HEK293 (cell line): ENCODE results near the gene LARGE1.

Source experiments
- CTCF ChIA-PET: fragments of 350-600 bp; formaldehyde crosslinking; extraction: SDS; loops from one replicate; lab custom pipeline; 2021; ENCODE audit warnings: antibody characterized with exemption; lab: Yijun Ruan, JAX
- POLR2A ChIA-PET: fragments of 300-600 bp; formaldehyde crosslinking; extraction: SDS; loops from one replicate; lab custom pipeline; 2020; ENCODE audit warnings: antibody characterized with exemption, inconsistent platforms; lab: Yijun Ruan, JAX
- H3K27ac ChIP-seq: fragments of 200-500 bp; sonication (Bioruptor generic); 2 replicates; pipeline ENCODE4 v1.5.1; 2014; ENCODE audit warnings: low read depth, low read length, control low read depth, inconsistent platforms; ENCODE audit errors: extremely low read depth
- H3K36me3 ChIP-seq, 2 experiments: fragments of 200-500 bp in 1 of 2; sonication (Bioruptor generic) in 1 of 2; 1 replicate in 1 of 2; 2 replicates in 1 of 2; pipeline ENCODE4 v1.5.1; 2014 to 2017; ENCODE audit warnings: inconsistent platforms in 2 of 2, low read length in 2 of 2; ENCODE audit not compliant: control insufficient read depth in 2 of 2, insufficient read depth in 1 of 2
- H3K4me1 ChIP-seq: fragments of 200-500 bp; sonication (Bioruptor generic); 2 replicates; pipeline ENCODE4 v1.5.1; 2014; ENCODE audit warnings: mild to moderate bottlenecking, low read length, inconsistent platforms; ENCODE audit not compliant: control insufficient read depth, insufficient read depth
- H3K4me3 ChIP-seq: 2 replicates; pipeline ENCODE4 v1.5.1; 2011; ENCODE audit warnings: low read depth, mild to moderate bottlenecking, control low read depth, low read length, moderate library complexity
- H3K9me3 ChIP-seq: fragments of 200-500 bp; sonication (Bioruptor generic); 2 replicates; pipeline ENCODE4 v1.5.1; 2014; ENCODE audit warnings: low read depth, low read length, inconsistent platforms; ENCODE audit not compliant: control insufficient read depth, insufficient read depth
- EGR2 ChIP-seq: fragments of 450-650 bp; formaldehyde crosslinking; IDR thresholded peaks from 2 replicates; pipeline ENCODE4 v1.5.1; 2016; ENCODE audit warnings: low read depth, missing biosample characterization, missing genetic modification characterization
- HOXC10 ChIP-seq: sonication (generic); formaldehyde crosslinking; IDR thresholded peaks from 2 replicates; pipeline ENCODE4 v1.8.1; 2023; ENCODE audit warnings: mild to moderate bottlenecking, missing genetic modification reagents
- MYNN ChIP-seq: fragments of 450-650 bp; formaldehyde crosslinking; IDR thresholded peaks from 2 replicates; pipeline ENCODE4 v1.5.1; 2016; ENCODE audit warnings: missing biosample characterization, missing genetic modification characterization, borderline replicate concordance
- PATZ1 ChIP-seq: fragments of 450-650 bp; formaldehyde crosslinking; IDR thresholded peaks from 2 replicates; pipeline ENCODE4 v1.5.1; 2016; ENCODE audit warnings: missing biosample characterization, missing genetic modification characterization
- ZBTB10 ChIP-seq: fragments of 450-650 bp; formaldehyde crosslinking; IDR thresholded peaks from 2 replicates; pipeline ENCODE4 v1.5.1; 2016; ENCODE audit warnings: missing biosample characterization, missing genetic modification characterization
- ZBTB49 ChIP-seq: fragments of 450-650 bp; formaldehyde crosslinking; IDR thresholded peaks from 2 replicates; pipeline ENCODE4 v1.5.1; 2016; ENCODE audit warnings: missing biosample characterization, missing genetic modification characterization, low read depth
- ZNF10 ChIP-seq: fragments of 450-650 bp; formaldehyde crosslinking; IDR thresholded peaks from 2 replicates; pipeline ENCODE4 v1.5.1; 2017; ENCODE audit warnings: missing biosample characterization, missing genetic modification characterization
- ZNF112 ChIP-seq: fragments of 450-650 bp; formaldehyde crosslinking; IDR thresholded peaks from 2 replicates; pipeline ENCODE4 v1.5.0; 2017; ENCODE audit warnings: missing biosample characterization, missing genetic modification characterization
- ZNF132 ChIP-seq: fragments of 450-650 bp; formaldehyde crosslinking; IDR thresholded peaks from 2 replicates; pipeline ENCODE4 v1.5.1; 2017; ENCODE audit warnings: missing biosample characterization, missing genetic modification characterization, borderline replicate concordance
- ZNF2 ChIP-seq: fragments of 450-650 bp; formaldehyde crosslinking; IDR thresholded peaks from 2 replicates; pipeline ENCODE4 v1.5.1; 2016; ENCODE audit warnings: missing biosample characterization, missing genetic modification characterization
- ZNF280D ChIP-seq: fragments of 450-650 bp; formaldehyde crosslinking; IDR thresholded peaks from 2 replicates; pipeline ENCODE4 v1.5.1; 2016; ENCODE audit warnings: missing biosample characterization, missing genetic modification characterization
- ZNF362 ChIP-seq: fragments of 450-650 bp; formaldehyde crosslinking; IDR thresholded peaks from 2 replicates; pipeline ENCODE4 v1.5.1; 2016; ENCODE audit warnings: missing biosample characterization, missing genetic modification characterization
- ZNF394 ChIP-seq: fragments of 450-650 bp; formaldehyde crosslinking; IDR thresholded peaks from 2 replicates; pipeline ENCODE4 v1.5.1; 2016; ENCODE audit warnings: missing biosample characterization, missing genetic modification characterization, mild to moderate bottlenecking, moderate library complexity, borderline replicate concordance
- ZNF514 ChIP-seq: fragments of 450-650 bp; formaldehyde crosslinking; IDR thresholded peaks from 2 replicates; pipeline ENCODE4 v1.5.1; 2016; ENCODE audit warnings: missing biosample characterization, missing genetic modification characterization
- ZNF561 ChIP-seq: fragments of 450-650 bp; IDR thresholded peaks from 2 replicates; pipeline ENCODE4 v1.5.1; 2018; ENCODE audit warnings: missing biosample characterization, missing genetic modification characterization, borderline replicate concordance
- ZNF623 ChIP-seq: fragments of 450-650 bp; formaldehyde crosslinking; IDR thresholded peaks from 2 replicates; pipeline ENCODE4 v1.5.1; 2016; ENCODE audit warnings: missing biosample characterization, missing genetic modification characterization
- ZNF776 ChIP-seq: fragments of 450-650 bp; formaldehyde crosslinking; IDR thresholded peaks from 2 replicates; pipeline ENCODE4 v1.5.0; 2017; ENCODE audit warnings: missing biosample characterization, missing genetic modification characterization, borderline replicate concordance
- ZNF830 ChIP-seq: fragments of 450-650 bp; IDR thresholded peaks from 2 replicates; pipeline ENCODE4 v1.5.0; 2018; ENCODE audit warnings: missing biosample characterization, missing genetic modification characterization, low read depth, mild to moderate bottlenecking, moderate library complexity
- ZSCAN16 ChIP-seq: fragments of 450-650 bp; formaldehyde crosslinking; IDR thresholded peaks from 2 replicates; pipeline ENCODE4 v1.5.1; 2016; ENCODE audit warnings: missing biosample characterization, missing genetic modification characterization
- ZSCAN4 ChIP-seq: fragments of 450-650 bp; formaldehyde crosslinking; IDR thresholded peaks from 2 replicates; pipeline ENCODE4 v1.5.1; 2017; ENCODE audit warnings: missing biosample characterization, missing genetic modification characterization

LARGE1 gene

GRCh38 chr22:33429281-33429680 is 491.0 kb downstream of the LARGE1 start (continued):
- TF ChIP-seq ZNF280D (tag by site-specific recombination) = no peak

GRCh38 chr22:33427461-33427860 is 492.8 kb downstream of the LARGE1 start:
- ChIA-PET CTCF (no interaction called here), POLR2A (no interaction called here)
- H3K36me3 ChIP-seq = no peaks in the 10 kb centered on the region

GRCh38 chr22:33426451-33426850 is 493.8 kb downstream of the LARGE1 start:
- H3K4me3 ChIP-seq = no peak overlapping the region
- no peaks in the 10 kb centered on the region for H3K9me3 ChIP-seq
- no peaks in the 10 kb centered on the region for H3K36me3 ChIP-seq
- ChIA-PET CTCF (no interaction called here), POLR2A (no interaction called here)
- H3K4me1 ChIP-seq = no peaks in the 10 kb centered on the region
- no peak overlapping the region for H3K27ac ChIP-seq
- no peak for TF ChIP-seq ZSCAN4
- no peak for TF ChIP-seq ZNF132 (tag by site-specific recombination)
- TF ChIP-seq MYNN (tag by site-specific recombination) = no peak
- TF ChIP-seq ZNF514 (tag by site-specific recombination) = no peak
- no peak for TF ChIP-seq PATZ1 (tag by site-specific recombination)
- TF ChIP-seq ZNF362 = no peak

More at GRCh38 chr22:33427461-33427860, 492.8 kb downstream of the LARGE1 start:
- Histone ChIP-seq H3K4me1 (no peaks in the 10 kb centered on the region), H3K4me3 (no peak overlapping the region), H3K27ac (no peak overlapping the region), H3K9me3 (no peaks in the 10 kb centered on the region)
- TF ChIP-seq ZNF623 (tag by site-specific recombination) = no peak
- no peak for TF ChIP-seq EGR2 (tag by site-specific recombination)
- TF ChIP-seq ZNF394 (tag by site-specific recombination) = no peak
- no peak for TF ChIP-seq ZNF10 (tag by site-specific recombination)
- no peak for TF ChIP-seq ZNF112
- TF ChIP-seq ZNF2 (tag by site-specific recombination) = no peak
- TF ChIP-seq ZSCAN16 (tag by site-specific recombination) = no peak
- TF ChIP-seq ZBTB49 (tag by site-specific recombination) = no peak
- TF ChIP-seq ZNF561 (tag by site-specific recombination) = no peak
- no peak for TF ChIP-seq HOXC10
- TF ChIP-seq ZNF776 (tag by site-specific recombination) = no peak
- no peak for TF ChIP-seq ZBTB10 (tag by site-specific recombination)
- no peak for TF ChIP-seq ZNF830 (tag by site-specific recombination)
